H1 (cell line): ENCODE data around the gene BRSK2.

Experiments used
- ASH2L ChIP-seq: fragments of 200-600, 300-600 bp; sonication (generic); IDR thresholded peaks from one replicate; pipeline ENCODE4 v1.7.1; 2017; ENCODE audit warnings: low read length
- CBX5 ChIP-seq: fragments of 300-800, 300-1000 bp; sonication (generic); IDR thresholded peaks from 2 replicates; pipeline ENCODE4 v1.7.1; 2016; ENCODE audit warnings: antibody characterized with exemption, low read length, low read depth
- HDAC2 ChIP-seq, 2 experiments: fragments of 300-600 bp in 1 of 2; sonication (generic) in 1 of 2; IDR thresholded peaks; 2 replicates each; pipeline ENCODE4 v1.6.1; 2011 to 2012; ENCODE audit warnings: low read depth in 2 of 2, low read length in 2 of 2, mild to moderate bottlenecking in 2 of 2, moderate library complexity in 2 of 2, borderline replicate concordance in 1 of 2, inconsistent platforms in 1 of 2
- JUN ChIP-seq: IDR thresholded peaks from 2 replicates; pipeline ENCODE4 v1.6.1; 2011; ENCODE audit warnings: low read depth, mild to moderate bottlenecking, improper control_type of control experiment, low read length
- POLR2AphosphoS5 ChIP-seq: IDR thresholded peaks from 2 replicates; pipeline ENCODE4 v1.6.1; 2011; ENCODE audit warnings: low read depth, low read length
- SP1 ChIP-seq: IDR thresholded peaks from 2 replicates; pipeline ENCODE4 v1.6.1; 2011; ENCODE audit warnings: low read depth, low read length

DNA sequence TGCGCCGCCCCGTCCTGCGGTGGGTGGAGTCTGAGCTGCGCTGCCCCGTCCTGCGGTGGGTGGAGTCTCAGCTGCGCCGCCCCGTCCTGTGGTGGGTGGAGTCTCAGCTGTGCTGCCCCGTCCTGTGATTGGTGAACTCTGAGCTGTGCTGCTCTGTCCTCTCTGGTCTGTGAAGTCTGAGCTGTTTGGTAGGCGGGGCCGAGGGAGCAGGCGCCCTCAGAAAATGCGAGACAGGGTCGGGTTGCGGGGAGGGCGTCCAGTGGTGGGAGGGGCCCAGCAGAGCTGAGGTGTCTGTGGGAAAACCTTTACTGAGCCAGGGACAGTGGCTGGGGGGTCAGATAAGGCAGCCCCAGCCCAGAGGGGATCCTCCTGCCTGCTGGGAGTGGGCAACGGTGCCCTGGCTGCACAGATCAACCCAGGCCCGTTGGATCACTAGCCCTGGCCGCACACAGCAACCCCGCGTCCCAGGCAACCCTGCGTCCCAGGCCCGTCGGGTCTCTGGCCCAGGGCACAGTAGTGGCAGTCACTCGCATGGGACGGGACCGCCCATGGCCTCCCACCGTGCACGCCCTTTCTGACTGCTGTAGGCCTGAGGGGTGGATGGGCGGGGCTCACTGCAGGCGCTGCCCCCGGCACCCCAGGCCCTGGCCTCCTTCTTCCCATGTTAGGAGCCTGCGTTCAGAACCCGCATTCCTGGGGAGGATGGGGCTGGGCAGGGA is 22.8 kb downstream of the BRSK2 start:
- TF ChIP-seq POLR2AphosphoS5 = no peak
- TF ChIP-seq SP1 = no peak
- no peak for TF ChIP-seq ASH2L
- no peak for TF ChIP-seq CBX5
- TF ChIP-seq JUN = no peak
- TF ChIP-seq HDAC2 (IDR thresholded peaks at IDR 0.05; ENCODE audit: borderline replicate concordance in 1 of 2, low read depth in 2 of 2, low read length in 2 of 2) = no peak
